H7 (cell line): ENCODE results near the gene USP17L29. TPM values are rescaled to one million over a fixed set of nuclear protein-coding genes. Genes with fewer than 3 reads are reported as not detected.

Experiments
- total RNA-seq: library from RNA; depleted of rRNA; stranded (reverse); fragments of >200 nt; shearing (Covaris generic); gene quantifications from 2 replicates; pipeline ENCODE4 v1.2.3, GENCODE V29; 2014; rRNA removed

Gene USP17L29
- total RNA-seq, 1 experiment from 2014 or later = not detected

Other genes with a start within 250 kb of the USP17L29 start
- not detected in 2 replicates for gene FAM90A26, start 183.2 kb upstream of the USP17L29 start, total RNA-seq
- gene USP17L10, start 143.0 kb upstream of the USP17L29 start, total RNA-seq = not detected in 2 replicates
- not detected in 2 replicates for gene USP17L11, start 138.2 kb upstream of the USP17L29 start, total RNA-seq
- gene USP17L12, start 133.5 kb upstream of the USP17L29 start, total RNA-seq = not detected in 2 replicates
- gene USP17L13, start 128.7 kb upstream of the USP17L29 start, total RNA-seq = not detected in 2 replicates
- gene USP17L15, start 119.3 kb upstream of the USP17L29 start, total RNA-seq = not detected in 2 replicates
- not detected in 2 replicates for gene USP17L17, start 109.8 kb upstream of the USP17L29 start, total RNA-seq
- not detected in 2 replicates for gene USP17L18, start 105.0 kb upstream of the USP17L29 start, total RNA-seq
- not detected in 2 replicates for gene USP17L19, start 100.3 kb upstream of the USP17L29 start, total RNA-seq
- gene USP17L20, start 95.5 kb upstream of the USP17L29 start, total RNA-seq = not detected in 2 replicates
- gene USP17L21, start 90.8 kb upstream of the USP17L29 start, total RNA-seq = not detected in 2 replicates
- not detected in 2 replicates for gene USP17L22, start 86.0 kb upstream of the USP17L29 start, total RNA-seq
- not detected in 2 replicates for gene USP17L24, start 28.5 kb upstream of the USP17L29 start, total RNA-seq
- gene USP17L25, start 23.7 kb upstream of the USP17L29 start, total RNA-seq = not detected in 2 replicates
- not detected in 2 replicates for gene USP17L26, start 19.0 kb upstream of the USP17L29 start, total RNA-seq
- gene USP17L5, start 14.2 kb upstream of the USP17L29 start, total RNA-seq = not detected in 2 replicates
- not detected in 2 replicates for gene USP17L27, start 9.5 kb upstream of the USP17L29 start, total RNA-seq
- not detected in 2 replicates for gene USP17L28, start 4.7 kb upstream of the USP17L29 start, total RNA-seq
- gene USP17L30, start 9.5 kb downstream of the USP17L29 start, total RNA-seq = not detected in 2 replicates
- not detected in 2 replicates for gene DEFB131A, start 90.8 kb downstream of the USP17L29 start, total RNA-seq